Fibroblast of villous mesenchyme (primary cell): ENCODE results near the gene GLS2. TPM values are rescaled to one million over a fixed set of nuclear protein-coding genes. Genes with fewer than 3 reads are reported as not detected.
A peak's percentile ranks its signal among the peaks of the same experiment; 100 is the strongest.

Experiments used
- DNase-seq: peaks from one replicate; pipeline ENCODE4 v3.0.0-alpha.2; 2010; ENCODE audit warnings: low read depth
- H3K4me3 ChIP-seq: 2 replicates; pipeline ENCODE4 v1.5.1; 2011; ENCODE audit warnings: low read depth, mild to moderate bottlenecking, low read length
- total RNA-seq: library from RNA; depleted of rRNA; stranded (reverse); fragments of >200 nt; gene quantifications from 2 replicates; pipeline ENCODE4 v1.2.3, GENCODE V29; 2012
- TF ChIP-seq, protein P1 (sequence below): IDR thresholded peaks from 2 replicates; pipeline ENCODE4 v1.5.1; 2012; ENCODE audit warnings: low read depth, mild to moderate bottlenecking, low read length; ENCODE audit not compliant: insufficient read depth

GLS2 gene
- total RNA-seq, 1 donor: under 0.01 TPM

DNA sequence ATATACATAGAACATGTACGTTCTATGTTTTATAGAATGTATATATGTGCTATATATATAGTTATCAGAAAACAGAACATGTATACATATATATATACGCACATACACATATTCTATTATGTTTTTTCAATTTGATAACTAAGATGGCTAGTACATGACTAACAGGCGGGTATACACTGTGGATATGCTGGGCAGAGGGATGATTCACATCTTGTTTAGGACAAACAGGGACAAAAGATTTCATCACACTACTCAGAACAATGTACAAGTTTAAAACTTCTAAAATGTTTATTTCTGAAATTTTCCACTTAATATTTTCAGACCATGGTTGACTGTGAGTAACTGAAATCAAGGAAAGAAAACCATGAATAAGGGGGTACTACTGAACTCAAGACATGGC lies 56.1 kb downstream of the GLS2 start:
- DNase-seq: peak; percentile 23
- H3K4me3 ChIP-seq: no peak overlapping the region
- TF ChIP-seq, protein P1, sequence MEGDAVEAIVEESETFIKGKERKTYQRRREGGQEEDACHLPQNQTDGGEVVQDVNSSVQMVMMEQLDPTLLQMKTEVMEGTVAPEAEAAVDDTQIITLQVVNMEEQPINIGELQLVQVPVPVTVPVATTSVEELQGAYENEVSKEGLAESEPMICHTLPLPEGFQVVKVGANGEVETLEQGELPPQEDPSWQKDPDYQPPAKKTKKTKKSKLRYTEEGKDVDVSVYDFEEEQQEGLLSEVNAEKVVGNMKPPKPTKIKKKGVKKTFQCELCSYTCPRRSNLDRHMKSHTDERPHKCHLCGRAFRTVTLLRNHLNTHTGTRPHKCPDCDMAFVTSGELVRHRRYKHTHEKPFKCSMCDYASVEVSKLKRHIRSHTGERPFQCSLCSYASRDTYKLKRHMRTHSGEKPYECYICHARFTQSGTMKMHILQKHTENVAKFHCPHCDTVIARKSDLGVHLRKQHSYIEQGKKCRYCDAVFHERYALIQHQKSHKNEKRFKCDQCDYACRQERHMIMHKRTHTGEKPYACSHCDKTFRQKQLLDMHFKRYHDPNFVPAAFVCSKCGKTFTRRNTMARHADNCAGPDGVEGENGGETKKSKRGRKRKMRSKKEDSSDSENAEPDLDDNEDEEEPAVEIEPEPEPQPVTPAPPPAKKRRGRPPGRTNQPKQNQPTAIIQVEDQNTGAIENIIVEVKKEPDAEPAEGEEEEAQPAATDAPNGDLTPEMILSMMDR: no peak

GRCh38 chr12:56431288-56431687 lies 56.7 kb downstream of the GLS2 start:
- DNase-seq: no peak
- TF ChIP-seq, protein P1: no peak
- H3K4me3 ChIP-seq: no peak overlapping the region

DNA sequence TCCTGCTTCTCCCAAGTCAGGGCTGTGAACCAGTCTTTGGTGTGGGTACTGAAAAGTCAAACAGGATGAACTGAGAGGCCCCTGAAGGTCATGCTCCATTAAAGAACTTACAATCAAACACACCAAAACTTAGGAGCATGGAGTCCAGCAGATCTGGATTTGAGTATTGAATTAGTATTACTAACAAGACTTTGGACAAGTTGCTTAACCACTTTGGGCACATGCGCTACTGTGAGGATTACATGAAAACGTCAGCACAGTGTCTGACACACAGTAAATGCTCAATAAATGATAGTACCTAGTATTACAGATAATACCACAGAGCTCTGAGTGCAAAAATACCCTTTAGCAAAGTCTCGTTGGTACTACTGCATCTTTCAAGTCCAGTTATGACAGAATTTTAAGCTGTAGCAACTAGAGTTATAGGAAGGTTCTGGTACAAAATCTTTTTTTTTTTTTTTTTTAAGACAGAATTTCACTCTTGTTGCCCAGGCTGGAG lies 62.0 kb downstream of the GLS2 start:
- no peak for DNase-seq
- TF ChIP-seq, protein P1: no peak
- H3K4me3 ChIP-seq: no peak overlapping the region

GRCh38 chr12:56425193-56425592 lies 62.8 kb downstream of the GLS2 start:
- TF ChIP-seq, protein P1: no peak
- H3K4me3 ChIP-seq: no peak overlapping the region
- DNase-seq: no peak

Other genes with a start within 250 kb of the GLS2 start
- gene ANKRD52, start 229.8 kb downstream of the GLS2 start, total RNA-seq: 22.2 and 25.9 TPM in 2 replicates
- 9.0 and 12.5 TPM in 2 replicates for gene COQ10A, start 221.2 kb downstream of the GLS2 start, total RNA-seq
- gene CS, start 187.8 kb downstream of the GLS2 start, total RNA-seq: 150 and 153 TPM in 2 replicates
- 94.7 and 113 TPM in 2 replicates for gene CNPY2, start 172.2 kb downstream of the GLS2 start, total RNA-seq
- 13.0 and 14.8 TPM in 2 replicates for gene PAN2, start 154.2 kb downstream of the GLS2 start, total RNA-seq
- 0.32 TPM in 1 of 2 replicates, not detected in the other for gene IL23A, start 149.3 kb downstream of the GLS2 start, total RNA-seq
- gene STAT2, start 128.1 kb downstream of the GLS2 start, total RNA-seq: 232 and 296 TPM in 2 replicates
- not detected in 2 replicates for gene APOF, start 125.3 kb downstream of the GLS2 start, total RNA-seq
- 7.1 and 7.8 TPM in 2 replicates for gene TIMELESS, start 38.7 kb downstream of the GLS2 start, total RNA-seq
- not detected in 2 replicates for gene MIP, start 33.5 kb downstream of the GLS2 start, total RNA-seq
- gene SPRYD4, start 19.6 kb downstream of the GLS2 start, total RNA-seq: 2.3 and 3.0 TPM in 2 replicates
- 21.9 and 32.8 TPM in 2 replicates for gene RBMS2, start 33.7 kb upstream of the GLS2 start, total RNA-seq
- gene BAZ2A, start 142.2 kb upstream of the GLS2 start, total RNA-seq: 44.8 and 57.9 TPM in 2 replicates
- 339 and 449 TPM in 2 replicates for gene ATP5F1B, start 157.8 kb upstream of the GLS2 start, total RNA-seq
- 62.5 and 96.7 TPM in 2 replicates for gene PTGES3, start 200.1 kb upstream of the GLS2 start, total RNA-seq
- gene NACA, start 237.1 kb upstream of the GLS2 start, total RNA-seq: 656 and 670 TPM in 2 replicates